Measurements from ENCODE around the gene JARID2. TPM values are rescaled to one million over a fixed set of nuclear protein-coding genes. Genes with fewer than 3 reads are reported as not detected.
A peak's percentile ranks its signal among the peaks of the same experiment; 100 is the strongest.

JARID2 gene
- total and polyA plus RNA-seq, 12 donors: 2.3 to 11.6 (median 8.7) TPM

DNA sequence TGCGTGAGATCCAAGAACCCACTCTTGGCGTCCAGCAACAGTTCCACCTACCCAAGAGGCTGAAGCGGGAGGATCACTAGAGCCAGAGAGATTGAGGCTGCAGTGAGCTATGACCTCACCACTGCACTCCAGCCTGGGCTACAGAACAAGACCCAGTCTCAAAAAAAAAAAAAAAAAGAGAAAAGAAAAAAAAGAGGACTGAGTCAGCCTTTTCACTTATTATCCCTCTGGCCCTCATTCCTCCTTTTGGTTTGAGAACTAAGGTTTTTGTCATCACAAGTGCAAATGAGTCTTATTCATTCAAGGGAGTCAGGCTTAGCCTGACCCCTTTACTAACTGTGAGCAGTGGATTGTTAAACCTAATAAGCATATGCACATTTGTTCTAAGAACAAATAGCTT is 37.9 kb upstream of the JARID2 start:
- no peaks in the 10 kb centered on the region for H3K36me3 ChIP-seq
- H3K27me3 ChIP-seq: no peaks in the 10 kb centered on the region
- peaks cover 0 to 12% (median 0%) of the 10 kb centered on the region in 9 donors for H3K4me1 ChIP-seq
- WGBS, 2 donors: 77 to 81% methylated on average over 3 of the region's 3 CpGs
- H3K9me3 ChIP-seq: no peaks in the 10 kb centered on the region
- intact Hi-C loops (cut with DNase I): no loop called here
- H3K27ac ChIP-seq: no peak overlapping the region
- H3K4me3 ChIP-seq: no peak overlapping the region
- ATAC-seq: no peak
- TF ChIP-seq CTCF (IDR thresholded peaks at IDR 0.05): no peak
- DNase-seq: no peak

- no peak overlapping the region for H3K27ac ChIP-seq
- no peak overlapping the region for H3K4me3 ChIP-seq
- no peaks in the 10 kb centered on the region for H3K4me1 ChIP-seq
- 86 to 94% methylated on average over 7 of the region's 7 CpGs for WGBS, 2 donors
- H3K27me3 ChIP-seq: no peaks in the 10 kb centered on the region
- H3K9me3 ChIP-seq: no peaks in the 10 kb centered on the region
- H3K36me3 ChIP-seq: no peaks in the 10 kb centered on the region
- ATAC-seq (no peak), DNase-seq (no peak)
- TF ChIP-seq CTCF (IDR thresholded peaks at IDR 0.05): no peak
- intact Hi-C loops (cut with DNase I): no loop called here
These were observed 31.9 kb upstream of the JARID2 start for GRCh38 chr6:15213838-15214400.

GRCh38 chr6:15218401-15218800 is 27.5 kb upstream of the JARID2 start:
- no peak for DNase-seq
- Histone ChIP-seq H3K9me3 (no peaks in the 10 kb centered on the region), H3K4me1 (peaks cover 0 to 27% (median 12%) of the 10 kb centered on the region in 9 donors), H3K4me3 (no peak overlapping the region), H3K36me3 (no peaks in the 10 kb centered on the region), H3K27me3 (no peaks in the 10 kb centered on the region), H3K27ac (no peak overlapping the region)
- no peak for ATAC-seq
- 97% methylated on average over 18 of the region's 18 CpGs for WGBS, 2 donors
- intact Hi-C loops (cut with DNase I): no loop called here
- TF ChIP-seq CTCF (IDR thresholded peaks at IDR 0.05): no peak

- DNase-seq (no peak), ATAC-seq (no peak)
- TF ChIP-seq CTCF (IDR thresholded peaks at IDR 0.05): no peak
- intact Hi-C loops (cut with DNase I): no loop called here
- WGBS, 2 donors: 92 to 93% methylated on average over 1 to 2 of the region's 2 CpGs
- Histone ChIP-seq H3K36me3 (no peaks in the 10 kb centered on the region), H3K27me3 (no peaks in the 10 kb centered on the region), H3K4me3 (no peak overlapping the region), H3K27ac (peak overlapping the region in 1 of 10 donors; percentile 58), H3K4me1 (peaks cover 0 to 27% (median 12%) of the 10 kb centered on the region in 9 donors), H3K9me3 (no peaks in the 10 kb centered on the region)
These were observed 25.8 kb upstream of the JARID2 start for GRCh38 chr6:15220062-15220461.

All from heart right ventricle (tissue), 16 donors.